Testis (tissue), 3 donors: ENCODE results near the gene COL4A2. TPM values are rescaled to one million over a fixed set of nuclear protein-coding genes. Genes with fewer than 3 reads are reported as not detected.

Experiments used
- DNase-seq: peaks from one replicate; pipeline ENCODE4 v3.0.0-alpha.2; 2019
- H3K27ac ChIP-seq, 2 donors: fragments of 200-600 bp; sonication (generic); one replicate each; pipeline ENCODE4 v1.5.1; 2019
- H3K27me3 ChIP-seq: fragments of 200-600 bp; sonication (generic); one replicate; pipeline ENCODE4 v1.5.1; 2019
- H3K36me3 ChIP-seq: fragments of 200-600 bp; sonication (generic); one replicate; pipeline ENCODE4 v1.5.1; 2017; ENCODE audit warnings: low read depth; ENCODE audit errors: missing control alignments
- H3K4me1 ChIP-seq: fragments of 200-600 bp; sonication (generic); one replicate; pipeline ENCODE4 v1.5.1; 2019
- H3K4me3 ChIP-seq, 2 donors: fragments of 200-600 bp; sonication (generic); one replicate each; pipeline ENCODE4 v1.5.1; 2017 to 2019
- H3K9me3 ChIP-seq: fragments of 200-600 bp; sonication (generic); one replicate; pipeline ENCODE4 v1.5.1; 2017
- POLR2A ChIP-seq: fragments of 450-650 bp; IDR thresholded peaks from one replicate; pipeline ENCODE4 v1.6.1; 2017; ENCODE audit warnings: antibody characterized with exemption, mild to moderate bottlenecking, moderate library complexity
- WGBS, 2 donors: methylation state at CpG; one replicate each; pipeline ENCODE4 v1.1.5; 2018; 5-methylcytosine and 5-hydroxymethylcytosine counted together
- intact Hi-C: fragments of 100-400 bp; cut with DNase I; formaldehyde crosslinking; loops from one replicate; pipeline ENCODE4 v1.15.1; 2023; ENCODE audit warnings: low total_unique reads
- polyA plus RNA-seq: library from polyadenylated mRNA; stranded (reverse); fragments of 350-450 nt; fragmentation: Illumina TruSeq; extraction: RNeasy Lipid Tissue Mini Kit (QIAGEN cat#74804); gene quantifications from one replicate; pipeline ENCODE4 v1.2.3, GENCODE V29; 2014; ENCODE audit warnings: low read depth, low replicate concordance; ENCODE audit not compliant: insufficient read depth
- total RNA-seq, 2 donors: library from RNA; depleted of rRNA; stranded (reverse); fragments of >200 nt; gene quantifications; one replicate each; pipeline ENCODE4 v1.2.3, GENCODE V29; 2016
- TF ChIP-seq, protein P1 (sequence below), 3 experiments: fragments of 450-650 bp in 2 of 3; fragments of 200-600 bp in 1 of 3; sonication (generic) in 1 of 3; IDR thresholded peaks; one replicate each; pipeline ENCODE4 v1.5.1; 2016 to 2019; ENCODE audit warnings: antibody characterized with exemption in 3 of 3, mild to moderate bottlenecking in 2 of 3, moderate library complexity in 1 of 3

COL4A2 gene
- total and polyA plus RNA-seq, 3 donors from 2014 or later: 69.1 to 89.9 (median 81.0) TPM

DNA sequence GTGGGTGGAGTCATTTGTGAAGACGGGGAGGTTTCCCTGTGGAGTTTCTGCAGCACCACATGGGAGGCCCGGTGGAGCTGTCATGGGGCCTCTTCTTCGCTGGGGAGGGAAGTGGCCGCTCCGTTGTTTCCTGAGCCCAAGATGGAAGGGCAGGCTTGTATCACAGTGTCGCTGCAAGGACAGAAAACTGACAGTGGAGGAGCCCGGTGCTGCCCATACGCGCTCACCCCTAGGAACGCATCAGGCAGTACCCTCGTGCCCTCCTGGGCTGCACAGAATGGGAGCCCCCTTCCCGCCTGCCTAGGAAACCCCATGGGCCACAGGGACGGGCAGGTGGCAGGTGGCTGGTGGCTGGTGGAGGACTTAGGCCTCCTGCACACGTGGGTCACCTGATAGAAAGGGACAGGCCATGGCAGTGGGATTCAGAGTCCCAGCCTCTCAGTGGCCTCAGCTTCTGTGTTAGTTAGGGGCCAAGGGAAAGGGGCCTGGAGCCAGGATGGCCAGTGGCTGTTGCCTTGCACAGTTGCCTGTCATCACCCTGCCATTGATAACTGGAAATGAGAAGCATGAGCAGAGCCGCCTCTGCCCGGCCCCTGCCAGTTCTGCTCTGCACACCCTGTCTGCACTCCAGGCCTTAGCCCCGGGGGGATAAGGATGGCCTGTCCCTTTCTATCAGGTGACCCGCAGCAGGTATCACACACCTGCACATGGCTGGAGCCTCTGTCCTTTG, 7.6 kb downstream of the COL4A2 start:
- no peaks in the 10 kb centered on the region for H3K27me3 ChIP-seq
- no peaks in the 10 kb centered on the region for H3K36me3 ChIP-seq
- no peaks in the 10 kb centered on the region for H3K4me1 ChIP-seq
- DNase-seq: no peak
- H3K27ac ChIP-seq: no peak overlapping the region
- TF ChIP-seq, protein P1, sequence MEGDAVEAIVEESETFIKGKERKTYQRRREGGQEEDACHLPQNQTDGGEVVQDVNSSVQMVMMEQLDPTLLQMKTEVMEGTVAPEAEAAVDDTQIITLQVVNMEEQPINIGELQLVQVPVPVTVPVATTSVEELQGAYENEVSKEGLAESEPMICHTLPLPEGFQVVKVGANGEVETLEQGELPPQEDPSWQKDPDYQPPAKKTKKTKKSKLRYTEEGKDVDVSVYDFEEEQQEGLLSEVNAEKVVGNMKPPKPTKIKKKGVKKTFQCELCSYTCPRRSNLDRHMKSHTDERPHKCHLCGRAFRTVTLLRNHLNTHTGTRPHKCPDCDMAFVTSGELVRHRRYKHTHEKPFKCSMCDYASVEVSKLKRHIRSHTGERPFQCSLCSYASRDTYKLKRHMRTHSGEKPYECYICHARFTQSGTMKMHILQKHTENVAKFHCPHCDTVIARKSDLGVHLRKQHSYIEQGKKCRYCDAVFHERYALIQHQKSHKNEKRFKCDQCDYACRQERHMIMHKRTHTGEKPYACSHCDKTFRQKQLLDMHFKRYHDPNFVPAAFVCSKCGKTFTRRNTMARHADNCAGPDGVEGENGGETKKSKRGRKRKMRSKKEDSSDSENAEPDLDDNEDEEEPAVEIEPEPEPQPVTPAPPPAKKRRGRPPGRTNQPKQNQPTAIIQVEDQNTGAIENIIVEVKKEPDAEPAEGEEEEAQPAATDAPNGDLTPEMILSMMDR (IDR thresholded peaks at IDR 0.05): no peak
- no peak for TF ChIP-seq POLR2A
- no peaks in the 10 kb centered on the region for H3K9me3 ChIP-seq
- 88 to 95% methylated on average over 14 to 18 of the region's 18 CpGs for WGBS, 2 donors
- intact Hi-C loops: no loop called here
- no peak overlapping the region for H3K4me3 ChIP-seq

- Histone ChIP-seq H3K4me1 (no peaks in the 10 kb centered on the region), H3K27ac (no peak overlapping the region), H3K9me3 (no peaks in the 10 kb centered on the region), H3K27me3 (no peaks in the 10 kb centered on the region), H3K4me3 (no peak overlapping the region), H3K36me3 (no peaks in the 10 kb centered on the region)
- intact Hi-C loops: no loop called here
- TF ChIP-seq, protein P1 (IDR thresholded peaks at IDR 0.05): no peak
- no peak for TF ChIP-seq POLR2A
- DNase-seq: no peak
- WGBS, 2 donors: 91 to 94% methylated on average over 10 of the region's 10 CpGs
These were observed 9.1 kb downstream of the COL4A2 start for GRCh38 chr13:110316196-110316595.

- Histone ChIP-seq H3K36me3 (no peaks in the 10 kb centered on the region), H3K27me3 (no peaks in the 10 kb centered on the region), H3K27ac (no peak overlapping the region), H3K9me3 (no peaks in the 10 kb centered on the region), H3K4me3 (no peak overlapping the region), H3K4me1 (no peaks in the 10 kb centered on the region)
- intact Hi-C loops: no loop called here
- WGBS, 2 donors: 80% methylated on average over 5 of the region's 5 CpGs
- TF ChIP-seq, protein P1 (IDR thresholded peaks at IDR 0.05): no peak
- TF ChIP-seq POLR2A: no peak
- no peak for DNase-seq
These were observed 10.0 kb downstream of the COL4A2 start for GRCh38 chr13:110317093-110317492.

GRCh38 chr13:110317496-110318195, 10.6 kb downstream of the COL4A2 start:
- H3K27ac ChIP-seq: no peak overlapping the region
- DNase-seq: no peak
- H3K9me3 ChIP-seq: no peaks in the 10 kb centered on the region
- H3K36me3 ChIP-seq: no peaks in the 10 kb centered on the region
- no peaks in the 10 kb centered on the region for H3K4me1 ChIP-seq
- H3K27me3 ChIP-seq: no peaks in the 10 kb centered on the region
- intact Hi-C loops: no loop called here
- 91 to 93% methylated on average over 13 of the region's 13 CpGs for WGBS, 2 donors
- TF ChIP-seq POLR2A: no peak
- TF ChIP-seq, protein P1 (IDR thresholded peaks at IDR 0.05): no peak
- no peak overlapping the region for H3K4me3 ChIP-seq
